Measurements from ENCODE around the gene TMC5.
"Not testable (repeated sequence)": the region's sequence is repeated elsewhere in the genome, so short reads cannot be mapped to it uniquely, and the experiment has no call there.

The TMC5 gene

GRCh38 chr16:19410435-19411171, 7.1 kb upstream of the TMC5 start:
- no peak for DNase-seq

GRCh38 chr16:19411298-19411697, 6.4 kb upstream of the TMC5 start:
- no peak for DNase-seq

GRCh38 chr16:19412055-19412454, 5.6 kb upstream of the TMC5 start:
- DNase-seq, result not testable (repeated sequence)

GRCh38 chr16:19415461-19415860, 2.2 kb upstream of the TMC5 start:
- DNase-seq, result no peak

GRCh38 chr16:19415918-19416317, 1.8 kb upstream of the TMC5 start:
- DNase-seq, result no peak

GRCh38 chr16:19418200-19418599, 517 bp downstream of the TMC5 start:
- no peak for DNase-seq

- DNase-seq, result no peak
Observed at GRCh38 chr16:19419698-19420075, 2.0 kb downstream of the TMC5 start.

- DNase-seq, result no peak
Observed at GRCh38 chr16:19424478-19424877, 6.8 kb downstream of the TMC5 start.

- DNase-seq, result no peak
Observed at GRCh38 chr16:19430345-19430744, 12.7 kb downstream of the TMC5 start.

- no peak for DNase-seq
Observed at GRCh38 chr16:19431636-19432340, 14.1 kb downstream of the TMC5 start.

- DNase-seq, result no peak
Observed at GRCh38 chr16:19432429-19432828, 14.7 kb downstream of the TMC5 start.

- DNase-seq, result no peak
Observed at GRCh38 chr16:19434584-19434983, 16.9 kb downstream of the TMC5 start.

- DNase-seq, result no peak
Observed at GRCh38 chr16:19436540-19436939, 18.9 kb downstream of the TMC5 start.

- no peak for DNase-seq
Observed at GRCh38 chr16:19437280-19437679, 19.6 kb downstream of the TMC5 start.

- DNase-seq, result no peak
Observed at GRCh38 chr16:19438739-19439138, 21.1 kb downstream of the TMC5 start.

- DNase-seq, result no peak
Observed at GRCh38 chr16:19439483-19439882, 21.8 kb downstream of the TMC5 start.

- no peak for DNase-seq
Observed at GRCh38 chr16:19443659-19444058, 26.0 kb downstream of the TMC5 start.

GRCh38 chr16:19446300-19446846, 28.7 kb downstream of the TMC5 start:
- DNase-seq, result no peak

- DNase-seq, result no peak
Observed at GRCh38 chr16:19446886-19447285, 29.2 kb downstream of the TMC5 start.

- DNase-seq, result no peak
Observed at GRCh38 chr16:19450186-19450585, 32.5 kb downstream of the TMC5 start.

GRCh38 chr16:19458722-19459379, 41.2 kb downstream of the TMC5 start:
- no peak for DNase-seq

GRCh38 chr16:19460397-19460796, 42.7 kb downstream of the TMC5 start:
- DNase-seq, result no peak

- no peak for DNase-seq
Observed at GRCh38 chr16:19463468-19464315, 46.0 kb downstream of the TMC5 start.
